IMR-90 (cell line): ENCODE results near the gene UGGT2.
"Not testable (repeated sequence)": the region's sequence is repeated elsewhere in the genome, so short reads cannot be mapped to it uniquely, and the experiment has no call there.

Experiments used
- POLR2A ChIP-seq: IDR thresholded peaks from 2 replicates; pipeline ENCODE4 v1.6.1; 2012; ENCODE audit warnings: mild to moderate bottlenecking, low read depth, low read length
- RAD21 ChIP-seq: IDR thresholded peaks from 2 replicates; pipeline ENCODE4 v1.6.1; 2012; ENCODE audit warnings: low read length, improper control_type of control experiment
- TF ChIP-seq, protein P1 (sequence below): conservative IDR thresholded peaks from 2 replicates; pipeline ENCODE4 v1.5.1; 2012; ENCODE audit warnings: mild to moderate bottlenecking, low read depth, low read length, improper control_type of control experiment

DNA sequence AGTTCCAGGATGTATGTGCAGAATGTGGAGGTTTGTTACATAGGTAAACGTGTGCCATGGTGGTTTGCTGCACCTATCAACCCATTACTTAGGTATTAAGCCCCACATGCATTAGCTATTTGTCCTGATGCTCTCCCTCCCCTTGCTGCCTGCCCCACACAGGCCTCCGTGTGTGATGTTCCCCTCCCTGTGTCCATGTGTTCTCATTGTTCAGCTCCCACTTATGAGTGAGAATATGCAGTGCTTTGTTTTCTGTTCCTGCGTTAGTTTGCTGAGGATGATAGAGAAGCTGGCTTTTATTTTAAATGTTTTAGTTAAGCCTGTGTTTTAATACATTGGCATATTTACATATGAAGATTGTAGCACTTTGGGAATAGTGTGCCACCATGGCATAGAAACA is 290.6 kb downstream of the UGGT2 start:
- TF ChIP-seq, protein P1, sequence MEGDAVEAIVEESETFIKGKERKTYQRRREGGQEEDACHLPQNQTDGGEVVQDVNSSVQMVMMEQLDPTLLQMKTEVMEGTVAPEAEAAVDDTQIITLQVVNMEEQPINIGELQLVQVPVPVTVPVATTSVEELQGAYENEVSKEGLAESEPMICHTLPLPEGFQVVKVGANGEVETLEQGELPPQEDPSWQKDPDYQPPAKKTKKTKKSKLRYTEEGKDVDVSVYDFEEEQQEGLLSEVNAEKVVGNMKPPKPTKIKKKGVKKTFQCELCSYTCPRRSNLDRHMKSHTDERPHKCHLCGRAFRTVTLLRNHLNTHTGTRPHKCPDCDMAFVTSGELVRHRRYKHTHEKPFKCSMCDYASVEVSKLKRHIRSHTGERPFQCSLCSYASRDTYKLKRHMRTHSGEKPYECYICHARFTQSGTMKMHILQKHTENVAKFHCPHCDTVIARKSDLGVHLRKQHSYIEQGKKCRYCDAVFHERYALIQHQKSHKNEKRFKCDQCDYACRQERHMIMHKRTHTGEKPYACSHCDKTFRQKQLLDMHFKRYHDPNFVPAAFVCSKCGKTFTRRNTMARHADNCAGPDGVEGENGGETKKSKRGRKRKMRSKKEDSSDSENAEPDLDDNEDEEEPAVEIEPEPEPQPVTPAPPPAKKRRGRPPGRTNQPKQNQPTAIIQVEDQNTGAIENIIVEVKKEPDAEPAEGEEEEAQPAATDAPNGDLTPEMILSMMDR = not testable (repeated sequence)
- TF ChIP-seq POLR2A, RAD21: not testable (repeated sequence)
